Medulla oblongata (tissue), 1 donor: Measurements from ENCODE around the gene MICU1.
A peak's percentile ranks its signal among the peaks of the same experiment; 100 is the strongest.
"Not testable (repeated sequence)": the region's sequence is repeated elsewhere in the genome, so short reads cannot be mapped to it uniquely, and the experiment has no call there.

Experiments
- DNase-seq: peaks from one replicate; pipeline ENCODE4 v3.0.0-alpha.2; 2015; ENCODE audit errors: extremely low spot score

Gene MICU1

GRCh38 chr10:72329290-72330068 lies 296.4 kb downstream of the MICU1 start:
- no peak for DNase-seq

- DNase-seq = no peak
These were observed 297.1 kb downstream of the MICU1 start for GRCh38 chr10:72328829-72329204.

DNA sequence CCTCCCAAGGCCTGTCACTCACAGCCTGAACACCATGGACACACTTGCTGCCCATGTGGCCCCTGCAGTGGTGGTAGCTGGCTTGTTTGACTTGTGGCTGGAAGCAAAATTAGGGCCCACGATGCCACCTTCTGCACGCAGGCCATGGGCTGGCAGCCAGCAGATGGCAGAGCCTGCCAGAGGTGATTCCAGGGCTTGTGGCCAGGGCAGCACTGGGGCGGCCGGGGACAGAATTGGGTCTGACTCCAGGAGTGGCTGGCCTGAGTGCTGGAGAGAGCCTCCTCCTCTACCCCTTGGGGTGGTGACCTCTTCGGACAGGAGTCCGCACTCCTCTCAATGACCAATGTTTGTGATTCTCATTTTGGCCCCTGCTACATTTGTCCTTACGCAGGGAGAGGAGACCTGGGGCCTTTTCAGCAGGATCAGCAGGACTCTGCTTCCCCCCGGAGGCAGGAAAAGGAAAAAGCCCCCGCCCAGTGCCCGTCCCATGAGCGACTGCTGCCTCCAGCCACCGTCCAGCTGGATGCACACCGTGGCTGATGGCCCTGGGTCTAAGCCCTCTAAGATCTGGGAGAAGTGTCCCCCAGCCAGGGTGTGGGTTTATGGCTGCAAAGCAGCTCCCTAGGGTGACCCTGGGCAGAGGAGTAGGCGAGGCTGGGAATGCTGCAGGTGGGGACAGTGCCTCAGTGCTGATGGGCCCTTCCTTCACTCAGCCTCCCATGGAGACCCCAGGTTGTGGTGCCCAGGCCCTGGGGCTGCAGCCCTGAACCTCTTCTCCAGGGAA lies 297.6 kb downstream of the MICU1 start:
- DNase-seq = peak; percentile 86

GRCh38 chr10:72326665-72327603 lies 298.9 kb downstream of the MICU1 start:
- not testable (repeated sequence) for DNase-seq

DNA sequence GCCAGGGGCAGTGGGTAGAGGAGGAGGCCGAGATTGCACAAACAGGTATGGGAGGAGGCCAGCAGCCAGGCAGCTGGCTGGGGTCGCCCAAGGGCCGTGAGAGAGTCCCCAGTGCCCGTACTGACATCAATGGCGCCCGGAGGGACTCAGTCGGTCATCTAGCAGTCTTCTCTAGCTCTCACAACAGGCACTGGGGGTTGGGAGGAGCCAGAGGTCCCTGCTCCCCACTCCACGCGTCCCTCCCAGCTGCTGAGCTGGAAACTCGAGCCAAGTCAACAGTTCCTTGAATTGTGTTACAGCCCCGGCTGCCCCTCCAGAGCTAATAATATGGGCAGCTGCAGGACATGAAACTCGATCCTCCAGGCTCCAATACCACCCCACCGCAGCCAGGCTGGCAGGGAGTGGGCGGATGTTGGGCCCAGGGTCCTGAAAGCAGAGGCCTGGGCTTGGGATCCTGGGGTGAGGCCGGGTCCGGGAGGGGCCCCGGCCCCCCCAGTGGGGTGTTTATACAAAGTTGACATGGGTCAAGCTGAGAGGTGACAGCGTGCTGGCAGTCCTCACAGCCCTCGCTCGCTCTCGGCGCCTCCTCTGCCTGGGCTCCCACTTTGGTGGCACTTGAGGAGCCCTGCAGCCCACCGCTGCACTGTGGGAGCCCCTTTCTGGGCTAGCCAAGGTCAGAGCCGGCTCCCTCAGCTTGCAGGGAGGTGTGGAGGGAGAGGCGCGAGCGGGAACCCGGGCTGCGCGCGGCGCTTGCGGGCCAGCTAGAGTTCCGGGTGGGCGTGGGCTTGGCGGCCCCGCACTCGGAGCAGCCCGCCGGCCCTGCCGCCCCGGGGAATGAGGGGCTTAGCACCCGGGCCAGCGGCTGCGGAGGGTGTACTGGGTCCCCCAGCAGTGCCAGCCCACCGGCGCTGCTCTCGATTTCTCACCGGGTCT lies 300.4 kb downstream of the MICU1 start:
- peak; percentile 70 for DNase-seq

DNA sequence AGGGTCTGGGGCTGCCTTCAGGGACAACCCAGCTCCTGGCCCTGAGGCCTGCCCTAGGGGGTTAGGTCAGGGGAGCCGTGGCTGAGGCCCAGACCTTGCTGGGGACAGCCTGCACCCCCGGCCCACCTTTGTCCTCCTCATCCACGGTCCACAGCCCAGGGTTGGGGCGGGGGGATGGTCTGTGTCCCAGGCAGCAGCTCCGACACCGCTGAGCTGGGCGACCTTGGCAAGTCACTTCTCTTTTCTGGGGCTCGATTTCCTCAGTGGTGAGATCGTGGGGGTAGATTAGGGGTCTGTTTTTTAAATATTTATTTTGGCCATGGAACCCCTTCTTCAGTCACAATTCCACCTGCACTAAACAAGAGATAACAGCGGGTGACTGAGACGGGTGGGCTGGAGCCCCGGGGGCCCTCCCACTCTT lies 302.1 kb downstream of the MICU1 start:
- peak; percentile 5 for DNase-seq

- peak; percentile 1 for DNase-seq
These were observed 302.6 kb downstream of the MICU1 start for GRCh38 chr10:72323108-72323749.

- peak; percentile 1 for DNase-seq
These were observed 303.4 kb downstream of the MICU1 start for GRCh38 chr10:72322280-72323058.

- no peak for DNase-seq
These were observed 303.9 kb downstream of the MICU1 start for GRCh38 chr10:72322030-72322279.

GRCh38 chr10:72321248-72322029 lies 304.4 kb downstream of the MICU1 start:
- DNase-seq = no peak

- peak; percentile 57 for DNase-seq
These were observed 305.1 kb downstream of the MICU1 start for GRCh38 chr10:72320676-72321247.

DNA sequence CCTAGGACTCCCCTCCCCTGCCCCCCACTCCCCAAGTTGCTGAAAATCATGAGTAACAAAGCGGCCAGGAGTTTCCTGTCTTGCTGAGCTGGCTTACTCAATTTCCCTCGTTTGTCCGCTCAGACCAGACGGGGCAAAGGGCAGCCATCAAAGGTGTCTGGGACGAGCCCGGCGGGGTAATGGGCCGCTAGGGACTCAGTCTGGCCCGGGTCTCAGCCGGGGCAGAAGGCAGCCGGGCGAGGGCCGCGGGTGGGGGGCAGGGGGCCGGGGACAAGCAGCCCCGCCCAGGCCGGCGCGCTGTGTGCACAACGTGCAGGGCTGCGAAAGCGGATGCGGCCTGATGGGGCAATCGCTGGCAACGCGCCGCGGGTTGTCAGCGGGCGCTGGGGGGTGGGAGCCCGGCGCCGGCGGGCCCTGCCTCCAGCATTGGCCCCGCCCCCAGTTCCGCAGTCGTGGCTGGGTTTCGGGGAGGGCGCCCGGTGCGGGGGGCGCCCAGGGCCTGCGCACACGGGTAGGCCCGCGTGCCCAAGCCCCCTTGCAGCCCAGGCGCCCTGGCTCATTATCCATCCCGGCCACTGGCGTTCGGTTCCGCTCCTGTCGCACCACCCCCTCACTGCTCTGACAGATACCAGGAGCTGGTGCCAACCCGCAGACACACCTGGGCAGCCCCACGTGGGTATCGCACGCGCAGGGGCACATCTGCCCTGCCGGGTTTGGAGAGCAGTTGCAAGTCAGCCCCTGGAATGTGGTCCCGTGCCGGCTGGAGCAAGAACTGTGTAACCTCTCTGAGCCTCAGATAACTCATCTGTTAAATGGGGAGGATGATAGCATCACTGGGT lies 306.2 kb downstream of the MICU1 start:
- peak; percentile 90 for DNase-seq

- DNase-seq = no peak
These were observed 307.2 kb downstream of the MICU1 start for GRCh38 chr10:72318418-72319262.
